ENCODE measurements around the gene CETN1.

The CETN1 gene

GRCh38 chr18:580154-580553, at the start of gene CETN1:
Gene CETN1 (plus strand): TSS chr18:580380. CDS start chr18:580409, 29 bp downstream.
- DNase-seq (ENCODE audit: low spot score): no peak

DNA sequence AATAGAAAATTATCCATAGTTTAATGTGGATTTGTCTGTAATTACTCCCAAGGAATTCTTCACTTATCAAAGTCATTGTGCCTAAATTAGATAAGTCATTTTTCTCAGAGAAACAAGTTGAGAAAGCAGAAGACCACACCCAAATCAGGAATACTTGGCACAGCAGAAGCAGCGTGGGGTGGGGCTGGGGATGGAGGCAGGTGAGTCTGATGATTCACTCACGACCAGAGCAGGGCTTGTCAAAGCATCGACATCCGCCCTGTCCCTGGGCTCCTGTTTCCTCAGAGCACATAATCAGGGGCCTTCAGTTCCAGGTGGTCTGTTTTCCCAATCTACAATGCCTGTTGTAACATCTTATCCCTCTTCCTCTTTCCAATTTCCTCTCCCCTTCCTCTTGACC, 48.2 kb upstream of the CETN1 start:
- no peak for DNase-seq (ENCODE audit: low spot score)

GRCh38 chr18:532632-533031, 47.5 kb upstream of the CETN1 start:
- DNase-seq (ENCODE audit: low spot score): no peak

GRCh38 chr18:533995-534601, 46.1 kb upstream of the CETN1 start:
- DNase-seq (ENCODE audit: low spot score): no peak

DNA sequence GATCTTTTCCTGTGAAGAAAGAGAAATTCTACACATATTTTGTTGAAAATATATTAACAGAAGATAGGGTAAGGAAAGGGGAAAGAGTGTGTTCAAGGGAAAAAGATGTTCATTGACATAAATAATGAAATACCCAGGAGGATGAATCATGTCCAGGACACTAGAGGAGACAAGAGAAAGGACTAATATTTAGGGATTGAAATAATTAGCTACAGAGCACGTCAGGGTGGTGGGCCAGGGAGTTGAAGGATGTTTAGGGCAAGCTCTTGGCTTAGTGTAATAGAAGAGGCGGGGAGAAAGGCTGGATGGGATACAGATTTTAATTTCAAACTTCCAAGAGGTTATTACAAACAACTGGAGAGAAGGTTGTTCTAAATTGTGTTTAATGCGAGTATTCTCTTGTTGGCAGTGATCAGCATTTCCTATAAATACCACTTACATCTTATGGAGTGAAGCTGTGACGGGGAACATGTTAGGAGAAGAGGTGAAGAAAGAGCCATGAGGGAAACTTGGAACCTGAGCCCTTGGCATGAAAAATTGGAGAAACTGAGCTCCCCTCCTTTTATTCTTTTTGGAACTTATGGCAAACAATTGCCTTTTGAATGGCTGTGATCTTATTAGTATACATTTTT, 36.6 kb upstream of the CETN1 start:
- no peak for DNase-seq (ENCODE audit: low spot score)

DNA sequence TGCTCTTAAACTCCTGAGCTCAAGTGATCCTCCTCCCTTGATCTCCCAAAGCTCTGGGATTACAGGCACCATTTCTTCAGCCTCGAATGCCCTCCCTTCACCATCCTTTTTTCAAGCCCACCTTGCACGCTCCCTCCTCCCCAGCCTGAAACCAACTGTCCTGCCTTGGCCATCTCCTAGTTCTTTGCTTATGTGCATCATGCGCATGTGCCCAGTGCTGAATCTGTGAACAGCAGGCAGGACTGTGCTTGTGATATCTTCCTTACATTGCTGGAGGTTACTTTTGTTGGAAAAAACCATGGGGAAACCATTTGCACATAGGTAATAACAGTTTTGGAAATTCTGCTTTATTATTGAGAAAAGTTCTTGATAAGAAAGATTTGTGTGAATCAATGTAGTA, 30.2 kb upstream of the CETN1 start:
- DNase-seq (ENCODE audit: low spot score): no peak

- no peak for DNase-seq (ENCODE audit: low spot score)
Measured at GRCh38 chr18:551404-552061, 28.6 kb upstream of the CETN1 start.

DNA sequence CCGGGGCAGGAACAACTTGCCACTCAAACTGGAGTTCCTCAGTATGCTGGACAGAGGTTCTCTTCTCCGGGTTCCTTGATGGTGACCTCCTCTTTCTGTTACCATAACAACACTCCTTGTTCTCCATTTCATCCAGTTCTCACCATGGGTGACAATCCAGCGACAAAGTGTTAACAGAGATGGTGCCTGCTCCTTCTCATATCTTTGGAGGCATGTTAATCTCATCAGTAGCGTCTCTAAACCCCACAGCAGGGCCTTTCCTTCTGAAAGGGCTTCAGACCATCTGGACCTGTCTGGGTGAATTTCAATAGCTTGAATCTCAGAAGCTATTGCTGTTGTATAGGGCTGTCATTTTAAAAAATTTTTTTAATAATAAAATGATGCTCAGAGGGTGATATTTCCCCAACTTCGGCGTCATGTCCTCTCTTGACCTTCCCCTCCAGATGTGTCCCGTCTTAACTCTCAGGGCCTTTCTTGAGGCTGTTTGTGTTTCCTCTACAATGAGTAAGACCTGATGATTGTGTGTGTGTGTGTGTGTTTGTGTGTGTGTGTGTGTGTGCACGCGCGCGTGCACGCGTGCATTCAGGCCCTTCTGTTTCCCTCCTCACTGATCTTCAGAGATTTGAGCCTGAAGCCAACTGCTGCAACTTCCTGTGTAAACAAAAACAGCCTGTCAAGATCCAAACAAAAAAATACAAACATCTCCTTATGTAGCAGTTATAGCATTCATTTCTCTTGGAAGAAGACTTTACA, 24.3 kb upstream of the CETN1 start:
- no peak for DNase-seq (ENCODE audit: low spot score)

DNA sequence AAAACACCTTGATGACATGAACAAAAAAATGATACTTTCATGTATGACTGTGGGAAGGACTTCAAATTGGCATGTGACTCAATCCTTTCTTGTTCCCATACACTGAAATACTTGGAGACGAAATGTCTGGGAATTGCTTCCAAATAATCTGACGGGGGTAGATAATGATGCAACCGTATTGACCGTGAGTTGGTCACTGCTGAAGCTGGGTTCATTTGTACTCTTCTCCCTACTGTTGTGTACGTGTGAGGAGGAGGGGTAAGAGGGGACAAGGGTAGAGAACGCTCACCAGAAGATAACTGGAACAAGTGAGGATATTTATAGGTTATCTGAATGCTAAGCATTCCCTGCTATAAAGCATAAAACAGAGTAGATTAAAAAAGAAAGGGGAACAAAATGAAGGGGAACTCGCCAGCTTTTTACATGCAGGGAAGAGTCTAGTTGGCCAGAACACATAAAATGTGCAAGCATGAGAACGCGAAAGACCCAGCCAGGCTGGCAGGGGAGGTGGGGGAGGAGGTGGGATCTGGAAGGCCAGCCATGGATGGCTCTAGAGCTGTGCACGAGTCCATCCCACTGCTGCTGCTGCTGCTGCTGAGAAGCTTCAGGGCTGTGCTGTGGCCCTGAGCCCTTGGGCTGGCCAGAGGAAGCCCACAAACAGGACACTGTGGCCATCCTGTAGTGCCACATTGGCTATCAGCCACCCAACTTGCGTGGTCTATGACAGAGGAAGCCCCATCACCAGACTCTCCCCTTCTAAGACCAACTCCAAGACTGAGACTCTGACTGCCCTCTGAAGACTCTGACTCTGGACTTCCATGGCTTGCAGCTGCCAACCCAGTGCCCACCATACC, 15.2 kb upstream of the CETN1 start:
- DNase-seq (ENCODE audit: low spot score): no peak

DNA sequence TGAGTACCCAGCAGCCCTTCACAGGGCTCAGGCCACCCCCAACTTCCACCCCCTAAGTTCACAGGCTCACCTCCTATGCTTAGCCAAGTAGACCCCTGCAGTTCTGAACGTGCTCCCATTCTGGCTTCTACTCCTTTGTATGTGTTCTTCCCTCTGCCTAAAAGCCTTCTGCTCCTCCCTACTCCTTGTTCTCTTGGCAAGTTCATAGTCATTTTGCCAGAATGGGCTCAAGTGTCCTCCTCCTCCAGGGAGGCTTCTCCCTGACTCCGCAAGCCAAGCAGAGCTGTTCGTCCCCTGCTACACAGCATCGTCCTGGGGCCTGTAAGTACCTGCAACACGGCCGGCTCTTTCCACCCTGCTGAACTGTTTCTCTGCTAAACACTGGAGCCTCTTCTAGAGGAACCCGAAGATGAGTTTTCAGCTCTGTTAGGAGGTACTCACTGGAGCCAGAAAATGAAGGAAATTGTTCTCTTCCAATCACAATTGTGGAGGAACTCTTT, 14.6 kb upstream of the CETN1 start:
- no peak for DNase-seq (ENCODE audit: low spot score)

DNA sequence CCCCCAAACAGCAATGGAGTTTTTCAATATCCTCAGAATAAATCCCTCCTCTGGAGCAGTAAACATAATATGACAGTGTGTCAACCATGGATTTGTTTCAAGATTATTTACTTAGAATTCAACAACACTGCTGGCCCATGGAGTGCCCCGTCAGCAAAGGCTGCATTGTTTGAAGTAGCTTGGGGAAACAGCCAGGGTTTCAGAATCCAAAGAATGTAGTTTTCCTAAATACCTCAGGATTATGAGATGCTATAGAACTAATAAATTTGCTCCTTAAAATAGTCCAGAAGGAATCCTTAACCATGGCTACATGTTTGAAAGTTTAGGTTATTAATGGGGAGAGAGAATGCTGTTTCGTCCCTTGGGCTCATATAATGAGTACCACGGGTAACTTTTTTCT, 13.1 kb upstream of the CETN1 start:
- DNase-seq (ENCODE audit: low spot score): no peak

DNA sequence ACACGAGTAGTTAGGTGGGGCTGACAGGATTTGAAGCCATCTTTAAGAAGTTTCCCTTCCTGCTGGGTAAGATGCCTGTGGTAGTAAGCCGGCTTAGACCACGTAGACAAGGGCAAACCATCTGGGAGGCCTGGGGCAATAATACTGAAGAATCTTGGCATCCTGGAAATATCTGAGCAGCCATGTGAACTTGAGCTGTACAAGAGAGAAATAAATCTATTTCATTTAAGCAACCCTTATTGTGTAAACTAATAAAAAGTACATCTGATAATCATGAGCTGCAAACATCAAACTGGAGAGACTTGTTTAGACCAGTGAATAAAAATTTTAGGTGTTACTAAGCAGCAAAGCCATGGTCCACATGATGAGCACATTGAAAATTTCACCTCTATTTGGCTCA, 11.4 kb upstream of the CETN1 start:
- DNase-seq (ENCODE audit: low spot score): no peak

DNA sequence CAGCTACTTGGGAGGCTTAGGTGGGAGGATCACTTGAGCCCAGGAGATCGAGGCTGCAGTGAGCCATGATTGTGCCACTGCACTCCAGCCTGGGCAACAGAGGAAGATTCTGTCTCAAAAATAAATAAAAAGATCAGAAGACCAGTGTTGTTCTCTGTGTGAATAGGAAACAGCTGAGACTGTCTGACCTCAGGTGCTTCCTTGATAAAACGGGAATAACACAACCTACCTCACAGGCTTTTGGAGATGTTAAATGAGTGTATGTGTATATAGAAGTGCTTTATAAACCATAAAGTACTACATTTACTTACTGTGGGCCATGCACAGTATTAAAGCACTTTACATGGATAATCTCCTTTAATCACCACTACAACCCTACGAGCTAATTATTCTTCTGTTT, 9.9 kb upstream of the CETN1 start:
- DNase-seq (ENCODE audit: low spot score): no peak

DNA sequence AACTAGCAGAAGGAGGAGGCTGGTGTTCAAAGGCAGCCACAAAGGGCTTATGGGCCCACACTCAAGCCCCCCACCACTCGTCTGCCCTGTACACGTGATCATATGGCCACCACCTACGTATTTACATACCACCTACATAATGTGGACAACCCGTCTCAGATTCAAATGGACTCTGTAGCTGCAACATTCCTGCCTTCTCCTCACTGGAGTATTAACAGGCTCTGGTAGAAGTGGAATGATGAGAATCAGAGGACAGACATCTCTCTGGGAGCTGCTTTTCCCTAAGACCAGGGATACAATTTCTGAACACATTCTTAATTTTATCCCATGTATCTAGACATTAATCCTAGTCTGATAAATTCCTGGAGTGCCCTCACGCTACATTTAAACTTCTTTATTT, 9.5 kb upstream of the CETN1 start:
- DNase-seq (ENCODE audit: low spot score): no peak

DNA sequence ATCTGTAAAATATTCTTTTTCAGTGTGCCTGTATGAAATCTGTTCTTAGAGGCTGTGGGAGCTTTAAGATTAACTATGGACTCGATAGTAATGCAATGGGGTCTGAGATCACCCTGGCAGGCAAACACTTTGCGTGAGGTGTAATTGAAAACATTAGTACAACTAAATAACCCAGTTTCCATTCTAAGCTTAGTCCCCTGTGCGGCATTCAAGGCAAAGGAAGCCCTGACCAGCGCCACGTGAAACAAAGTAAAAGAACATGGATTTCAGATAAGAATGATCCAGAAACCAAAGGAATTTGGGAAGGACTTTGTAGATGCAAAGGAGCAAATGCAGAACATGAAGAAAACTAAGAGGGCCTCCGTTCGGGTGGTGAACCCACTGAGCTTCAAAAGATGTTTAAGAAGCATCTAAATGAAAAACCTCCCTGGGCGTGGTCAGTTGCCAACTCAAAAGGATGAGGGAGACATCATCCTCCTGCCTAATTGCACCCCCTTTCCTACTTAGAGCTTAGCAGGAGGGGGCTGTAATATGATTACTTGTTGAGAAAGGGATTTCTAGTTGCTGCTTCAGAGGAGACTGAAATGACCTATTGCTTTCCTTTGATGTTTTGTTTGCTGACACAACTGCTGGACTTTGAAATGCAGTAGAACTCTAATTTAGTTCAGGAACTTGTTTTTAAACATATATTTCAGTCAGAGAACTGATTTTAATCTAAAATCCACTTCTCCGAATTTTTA, 7.9 kb upstream of the CETN1 start:
- no peak for DNase-seq (ENCODE audit: low spot score)

DNA sequence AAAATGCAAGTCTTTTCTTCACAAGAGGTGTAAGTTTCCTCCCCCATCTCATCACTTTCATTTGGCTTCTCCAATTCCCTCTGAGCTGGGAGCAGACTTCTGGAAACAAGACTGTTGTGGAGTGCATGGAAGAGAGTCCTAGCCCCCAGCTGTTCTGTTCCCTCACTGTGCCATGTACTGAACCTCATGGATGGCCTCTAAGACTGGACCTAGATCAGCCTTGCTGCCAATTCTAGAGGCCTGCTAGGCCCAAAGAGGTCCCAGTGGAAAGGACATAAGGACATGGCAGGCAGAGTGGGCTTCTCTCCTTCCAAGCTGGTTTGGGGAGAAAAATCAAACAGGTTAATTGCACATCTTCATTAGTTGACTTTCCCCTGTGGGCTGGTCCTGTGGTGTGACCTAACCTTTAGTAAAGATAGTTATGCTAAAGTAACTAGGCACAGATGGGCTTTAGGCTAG, 7.3 kb upstream of the CETN1 start:
- DNase-seq (ENCODE audit: low spot score): no peak

GRCh38 chr18:573385-573784, 6.8 kb upstream of the CETN1 start:
- DNase-seq (ENCODE audit: low spot score): no peak

DNA sequence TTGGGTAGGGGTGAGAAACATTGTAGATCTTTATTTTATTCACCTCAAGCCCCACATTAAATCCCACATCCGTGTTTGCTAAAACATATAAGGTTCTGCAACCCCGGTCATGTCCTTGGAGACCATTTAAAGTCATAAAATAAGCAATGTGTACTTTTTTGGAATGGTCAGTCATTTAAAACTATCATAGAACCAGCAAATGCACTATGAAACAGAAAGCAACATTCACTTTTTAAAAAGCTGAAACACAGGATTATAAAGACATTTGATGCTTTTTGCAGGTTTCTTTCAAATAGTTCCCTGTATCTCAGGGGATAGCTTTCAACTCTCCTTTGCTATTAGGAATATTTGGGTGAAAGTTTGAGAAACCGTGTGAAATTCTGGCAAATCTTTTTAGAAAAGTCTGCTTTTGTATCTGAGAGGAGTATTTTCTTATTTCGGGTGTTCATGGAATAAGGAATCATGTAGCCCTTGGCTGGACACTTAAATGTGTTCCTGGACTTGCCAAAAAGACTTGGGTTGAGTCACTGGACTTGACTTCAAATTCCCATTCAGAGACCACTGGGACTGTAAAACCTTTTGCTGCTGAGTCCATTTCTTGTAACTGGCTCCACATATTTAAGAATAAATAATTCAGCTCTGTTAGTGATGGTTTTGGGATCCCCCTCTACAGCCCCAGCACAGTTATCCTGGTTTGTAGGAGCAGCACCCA, 5.9 kb upstream of the CETN1 start:
- DNase-seq (ENCODE audit: low spot score): no peak

DNA sequence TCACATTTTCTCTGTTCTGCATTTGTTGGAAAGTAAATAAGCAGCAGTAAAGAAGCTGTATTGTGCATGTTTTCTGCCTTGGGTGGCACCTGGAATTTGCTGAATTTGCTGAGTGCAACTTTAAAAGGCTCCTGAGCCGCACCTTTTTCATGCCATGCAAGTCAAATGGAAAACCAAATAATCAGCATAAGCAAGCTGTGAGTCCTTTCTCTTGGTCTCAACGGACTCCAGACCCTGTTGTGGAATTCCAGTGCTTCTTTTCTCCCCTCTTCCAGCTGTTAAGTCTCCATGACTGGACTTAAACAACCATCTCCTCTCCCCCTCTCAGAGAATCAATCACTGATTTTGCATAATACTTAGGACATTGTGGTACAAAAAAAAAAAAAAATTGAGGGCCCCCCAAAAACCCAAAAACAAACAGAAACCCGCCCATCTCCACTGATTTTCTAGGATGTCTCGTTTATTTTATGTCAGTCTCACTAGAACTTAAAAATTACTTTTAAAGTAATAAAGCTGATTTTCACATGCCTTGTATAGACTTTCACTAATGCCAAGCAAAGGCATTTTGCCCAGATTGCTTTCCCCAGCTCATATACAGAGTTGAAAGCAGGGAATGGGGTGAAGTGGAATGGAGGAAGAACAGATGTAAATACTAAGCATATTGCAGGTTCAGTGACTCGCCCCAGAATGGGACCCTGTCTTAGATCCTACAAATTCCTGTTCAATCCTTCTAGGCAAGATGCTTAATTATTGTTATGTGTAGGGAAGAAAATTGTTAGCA, 5.1 kb upstream of the CETN1 start:
- DNase-seq (ENCODE audit: low spot score): no peak

DNA sequence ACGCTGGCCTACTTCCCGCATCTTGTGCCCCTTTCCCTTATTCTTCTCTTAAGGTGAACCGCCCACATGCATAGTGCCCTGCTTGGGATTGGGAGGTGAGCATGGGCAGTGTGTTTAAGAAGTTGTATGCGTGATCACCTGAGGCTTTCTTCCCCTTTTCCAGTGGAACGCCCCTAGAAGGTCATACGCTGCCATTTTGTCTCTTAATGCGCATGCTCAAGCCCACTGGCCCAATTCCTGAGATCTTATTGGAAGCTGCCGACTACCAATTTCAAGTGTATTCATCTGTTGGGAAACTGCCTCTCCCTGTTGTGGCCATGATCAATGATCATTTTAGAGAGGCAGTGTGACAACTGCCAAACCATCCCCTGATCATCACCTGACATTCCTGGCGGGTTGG, 3.3 kb upstream of the CETN1 start:
- DNase-seq (ENCODE audit: low spot score): no peak
